ENCODE results near the gene MYH13. TPM values are rescaled to one million over a fixed set of nuclear protein-coding genes. Genes with fewer than 3 reads are reported as not detected.
A peak's percentile ranks its signal among the peaks of the same experiment; 100 is the strongest.

MYH13 gene
- polyA plus RNA-seq, 2 donors: 0.04 to 0.08 TPM

DNA sequence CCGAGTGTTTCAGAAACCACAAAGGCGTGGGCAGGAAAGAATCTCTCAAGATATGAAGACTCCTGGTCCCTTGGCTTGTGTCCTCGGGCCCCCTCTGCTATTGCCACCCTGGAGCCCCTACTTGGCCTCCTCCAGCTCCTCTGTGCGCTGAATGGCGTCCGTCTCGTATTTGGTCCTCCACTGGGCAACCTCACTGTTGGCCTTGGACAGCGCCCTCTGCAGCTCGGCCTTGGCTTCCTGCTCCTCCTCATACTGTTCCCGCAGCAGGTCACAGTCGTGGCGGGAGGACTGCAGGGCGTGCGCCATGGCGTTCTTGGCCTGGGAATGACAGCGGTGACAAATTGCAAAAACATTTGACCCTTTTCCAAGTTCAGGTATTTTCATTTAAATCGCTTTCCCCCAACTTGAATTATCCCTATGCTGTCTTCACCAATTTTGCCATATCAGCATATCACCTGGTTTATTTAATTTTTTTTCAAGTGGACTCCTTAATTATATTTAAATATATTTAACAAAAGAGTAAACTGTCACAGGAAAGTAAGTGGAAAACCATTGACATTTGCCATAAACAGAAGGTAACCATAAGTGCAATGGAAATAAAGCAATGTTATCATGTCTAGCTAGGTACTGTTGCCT lies 59.7 kb downstream of the MYH13 start:
- Histone ChIP-seq H3K27me3 (ENCODE audit: control insufficient read depth in 1 of 2, insufficient read depth in 2 of 2, low read length in 2 of 2) (no peaks in the 10 kb centered on the region), H3K4me3 (ENCODE audit: low read depth in 1 of 2, low read length in 2 of 2) (no peak overlapping the region), H3K4me1 (ENCODE audit: control insufficient read depth in 2 of 2, insufficient read depth in 2 of 2, low read length in 1 of 2) (no peaks in the 10 kb centered on the region), H3K9me3 (ENCODE audit: control insufficient read depth in 2 of 2, insufficient read depth in 1 of 2, low read depth in 1 of 2, low read length in 1 of 2) (no peaks in the 10 kb centered on the region), H3K36me3 (ENCODE audit: control insufficient read depth in 2 of 2, insufficient read depth in 2 of 2, low read length in 1 of 2) (no peaks in the 10 kb centered on the region), H3K27ac (ENCODE audit: low read depth in 2 of 2, low read length in 1 of 2) (no peak overlapping the region)
- WGBS, 2 donors: 86 to 89% methylated on average over 17 of the region's 17 CpGs

DNA sequence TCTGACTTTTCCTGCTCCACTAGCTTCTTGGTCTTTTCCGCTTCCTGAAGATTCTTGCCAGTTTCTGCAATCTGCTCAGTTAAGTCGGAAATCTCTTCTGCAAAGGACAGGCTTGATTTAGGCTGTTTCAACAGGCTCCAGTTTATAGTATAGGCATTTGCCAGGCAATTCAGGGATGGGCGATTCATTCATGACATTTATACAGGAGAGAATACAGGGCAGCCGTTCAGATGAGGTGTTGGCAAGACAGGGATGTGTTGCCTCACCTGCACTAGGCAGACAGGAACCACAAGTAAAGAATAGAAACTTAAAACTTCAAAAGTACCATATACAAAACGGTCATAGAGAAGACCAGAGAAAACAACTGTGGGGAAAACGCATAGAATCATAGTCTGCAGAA lies 61.7 kb downstream of the MYH13 start:
- no peaks in the 10 kb centered on the region for H3K27me3 ChIP-seq (ENCODE audit: control insufficient read depth in 1 of 2, insufficient read depth in 2 of 2, low read length in 2 of 2)
- no peaks in the 10 kb centered on the region for H3K36me3 ChIP-seq (ENCODE audit: control insufficient read depth in 2 of 2, insufficient read depth in 2 of 2, low read length in 1 of 2)
- H3K27ac ChIP-seq (ENCODE audit: low read depth in 2 of 2, low read length in 1 of 2): peak overlapping the region in 1 of 2 donors; percentile 81
- WGBS, 2 donors: 50 to 51% methylated on average over 6 of the region's 6 CpGs
- H3K4me1 ChIP-seq (ENCODE audit: control insufficient read depth in 2 of 2, insufficient read depth in 2 of 2, low read length in 1 of 2): no peaks in the 10 kb centered on the region
- H3K9me3 ChIP-seq (ENCODE audit: control insufficient read depth in 2 of 2, insufficient read depth in 1 of 2, low read depth in 1 of 2, low read length in 1 of 2): no peaks in the 10 kb centered on the region
- no peak overlapping the region for H3K4me3 ChIP-seq (ENCODE audit: low read depth in 1 of 2, low read length in 2 of 2)

DNA sequence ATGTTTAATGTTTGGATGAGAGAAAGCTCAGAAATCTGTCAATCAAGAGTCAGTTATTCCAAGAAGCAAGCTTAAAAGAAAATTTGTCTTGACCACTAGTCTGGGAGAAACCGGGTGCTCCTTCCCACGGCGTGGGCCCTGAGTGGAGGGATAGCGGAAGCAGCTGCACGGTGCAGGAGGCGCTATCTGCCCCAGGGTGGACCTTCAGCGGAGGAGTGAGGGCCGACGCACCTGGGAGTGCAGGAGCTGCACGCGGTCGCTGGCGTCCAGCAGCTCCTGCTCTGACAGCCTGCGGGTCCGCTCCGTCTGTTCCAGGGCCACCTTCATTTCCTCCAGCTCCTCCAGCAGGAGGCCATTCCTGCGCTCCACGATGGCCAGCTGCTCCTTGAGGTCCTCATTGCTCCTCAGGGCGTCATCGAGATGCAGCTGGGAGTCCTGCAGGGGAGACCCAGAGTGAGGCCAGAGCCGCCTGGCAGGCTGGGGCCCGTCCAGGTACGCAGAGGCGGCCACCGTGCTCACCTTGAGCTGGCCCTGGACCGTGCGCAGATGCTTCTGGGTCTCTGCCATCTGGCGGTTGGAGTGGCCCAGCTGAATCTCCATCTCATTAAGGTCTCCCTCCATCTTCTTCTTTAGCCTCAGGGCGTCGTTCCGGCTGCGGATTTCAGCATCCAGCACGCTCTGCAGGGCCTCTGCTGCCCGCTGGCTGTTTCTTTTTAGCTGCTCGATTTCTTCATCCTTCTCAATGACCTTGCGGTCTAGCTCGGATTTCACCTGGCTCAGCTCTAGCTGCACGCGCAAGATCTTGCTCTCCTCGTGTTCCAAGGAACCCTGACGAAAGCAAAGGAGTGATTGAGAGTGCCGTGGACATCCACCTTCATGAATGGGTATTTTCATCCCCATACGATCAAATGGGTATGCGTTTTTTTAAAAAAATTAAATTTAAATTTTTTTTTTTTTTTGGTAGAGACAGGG lies 63.5 kb downstream of the MYH13 start:
- Histone ChIP-seq H3K4me3 (ENCODE audit: low read depth in 1 of 2, low read length in 2 of 2) (no peak overlapping the region), H3K27ac (ENCODE audit: low read depth in 2 of 2, low read length in 1 of 2) (no peak overlapping the region), H3K4me1 (ENCODE audit: control insufficient read depth in 2 of 2, insufficient read depth in 2 of 2, low read length in 1 of 2) (no peaks in the 10 kb centered on the region), H3K9me3 (ENCODE audit: control insufficient read depth in 2 of 2, insufficient read depth in 1 of 2, low read depth in 1 of 2, low read length in 1 of 2) (no peaks in the 10 kb centered on the region), H3K27me3 (ENCODE audit: control insufficient read depth in 1 of 2, insufficient read depth in 2 of 2, low read length in 2 of 2) (no peaks in the 10 kb centered on the region), H3K36me3 (ENCODE audit: control insufficient read depth in 2 of 2, insufficient read depth in 2 of 2, low read length in 1 of 2) (no peaks in the 10 kb centered on the region)
- 92 to 93% methylated on average over 44 of the region's 44 CpGs for WGBS, 2 donors

DNA sequence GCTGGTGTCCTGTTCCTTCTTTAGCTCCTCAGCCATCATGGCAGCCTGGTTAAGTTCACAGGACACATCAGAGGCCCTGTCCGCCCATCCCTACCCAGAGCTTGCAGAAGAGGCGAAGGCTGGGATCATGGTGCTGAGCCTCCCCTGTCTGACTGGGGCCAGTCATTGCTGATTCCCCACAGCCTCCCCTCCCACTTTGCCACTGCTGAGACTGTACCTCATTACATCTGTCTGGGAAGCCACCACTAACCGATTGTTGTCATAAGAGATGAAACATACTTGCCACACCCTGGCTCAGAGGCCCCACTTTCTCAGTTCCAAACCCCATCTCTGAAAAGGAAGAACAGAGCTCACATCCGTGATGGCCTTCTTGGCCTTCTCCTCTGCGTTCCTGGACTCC lies 66.2 kb downstream of the MYH13 start:
- WGBS, 2 donors: 84% methylated on average over 5 of the region's 5 CpGs
- H3K4me3 ChIP-seq (ENCODE audit: low read depth in 1 of 2, low read length in 2 of 2): no peak overlapping the region
- H3K4me1 ChIP-seq (ENCODE audit: control insufficient read depth in 2 of 2, insufficient read depth in 2 of 2, low read length in 1 of 2): no peaks in the 10 kb centered on the region
- H3K9me3 ChIP-seq (ENCODE audit: control insufficient read depth in 2 of 2, insufficient read depth in 1 of 2, low read depth in 1 of 2, low read length in 1 of 2): peaks cover 0 to 3% of the 10 kb centered on the region in 2 donors
- H3K36me3 ChIP-seq (ENCODE audit: control insufficient read depth in 2 of 2, insufficient read depth in 2 of 2, low read length in 1 of 2): no peaks in the 10 kb centered on the region
- H3K27me3 ChIP-seq (ENCODE audit: control insufficient read depth in 1 of 2, insufficient read depth in 2 of 2, low read length in 2 of 2): no peaks in the 10 kb centered on the region
- no peak overlapping the region for H3K27ac ChIP-seq (ENCODE audit: low read depth in 2 of 2, low read length in 1 of 2)

DNA sequence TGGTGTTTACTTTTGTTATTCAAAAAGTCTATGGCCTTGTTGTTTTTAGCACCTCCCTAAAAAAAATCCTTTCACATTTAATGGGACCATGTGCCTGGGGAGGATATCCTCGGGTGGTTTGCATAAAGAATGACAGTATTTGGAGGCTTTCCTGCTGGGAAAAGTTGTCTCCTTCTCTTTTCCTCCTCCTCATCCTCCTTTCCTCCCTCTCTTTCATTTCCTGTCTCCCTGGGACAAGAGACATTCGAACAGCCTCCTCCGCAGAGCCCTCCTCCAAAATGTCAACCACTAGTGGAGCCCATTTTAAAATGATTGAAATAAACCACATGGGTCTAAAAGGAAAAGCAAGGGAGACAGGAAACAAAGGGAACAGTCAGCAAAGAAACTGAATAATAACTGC lies 67.4 kb downstream of the MYH13 start:
- WGBS, 2 donors: 53 to 58% methylated on average over 3 of the region's 3 CpGs
- Histone ChIP-seq H3K36me3 (ENCODE audit: control insufficient read depth in 2 of 2, insufficient read depth in 2 of 2, low read length in 1 of 2) (no peaks in the 10 kb centered on the region), H3K27me3 (ENCODE audit: control insufficient read depth in 1 of 2, insufficient read depth in 2 of 2, low read length in 2 of 2) (no peaks in the 10 kb centered on the region), H3K4me1 (ENCODE audit: control insufficient read depth in 2 of 2, insufficient read depth in 2 of 2, low read length in 1 of 2) (no peaks in the 10 kb centered on the region), H3K4me3 (ENCODE audit: low read depth in 1 of 2, low read length in 2 of 2) (no peak overlapping the region), H3K27ac (ENCODE audit: low read depth in 2 of 2, low read length in 1 of 2) (no peak overlapping the region), H3K9me3 (ENCODE audit: control insufficient read depth in 2 of 2, insufficient read depth in 1 of 2, low read depth in 1 of 2, low read length in 1 of 2) (peaks cover 0 to 3% of the 10 kb centered on the region in 2 donors)

DNA sequence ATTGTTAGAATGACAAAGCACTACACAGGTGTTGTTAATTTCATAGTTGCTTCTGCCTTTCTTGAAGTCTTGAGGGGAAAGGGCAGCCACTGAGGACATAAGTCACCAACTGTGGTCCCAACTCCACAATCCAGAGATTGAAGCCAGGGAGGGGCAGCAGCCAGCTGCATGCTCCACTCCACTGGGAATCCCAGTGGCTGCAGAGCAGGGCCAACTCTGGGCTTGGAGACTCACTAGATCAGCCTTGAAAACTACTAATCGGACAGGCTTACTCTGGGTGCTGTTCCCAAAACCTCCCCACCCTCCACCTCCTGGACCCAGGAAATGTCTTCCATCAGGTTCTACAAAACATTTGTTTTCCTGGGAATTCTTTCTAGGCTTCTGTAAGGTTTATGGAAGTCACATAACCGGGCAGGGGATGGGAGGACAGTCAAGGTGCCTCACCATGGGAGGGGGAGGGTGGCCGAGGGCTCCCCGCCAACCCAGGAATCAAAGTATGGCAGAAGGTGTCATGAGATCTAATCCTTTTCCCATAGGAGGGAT lies 68.0 kb downstream of the MYH13 start:
- no peaks in the 10 kb centered on the region for H3K27me3 ChIP-seq (ENCODE audit: control insufficient read depth in 1 of 2, insufficient read depth in 2 of 2, low read length in 2 of 2)
- H3K27ac ChIP-seq (ENCODE audit: low read depth in 2 of 2, low read length in 1 of 2): no peak overlapping the region
- no peak overlapping the region for H3K4me3 ChIP-seq (ENCODE audit: low read depth in 1 of 2, low read length in 2 of 2)
- no peaks in the 10 kb centered on the region for H3K36me3 ChIP-seq (ENCODE audit: control insufficient read depth in 2 of 2, insufficient read depth in 2 of 2, low read length in 1 of 2)
- peaks cover 0 to 3% of the 10 kb centered on the region in 2 donors for H3K9me3 ChIP-seq (ENCODE audit: control insufficient read depth in 2 of 2, insufficient read depth in 1 of 2, low read depth in 1 of 2, low read length in 1 of 2)
- 82 to 90% methylated on average over 4 of the region's 4 CpGs for WGBS, 2 donors
- H3K4me1 ChIP-seq (ENCODE audit: control insufficient read depth in 2 of 2, insufficient read depth in 2 of 2, low read length in 1 of 2): no peaks in the 10 kb centered on the region

DNA sequence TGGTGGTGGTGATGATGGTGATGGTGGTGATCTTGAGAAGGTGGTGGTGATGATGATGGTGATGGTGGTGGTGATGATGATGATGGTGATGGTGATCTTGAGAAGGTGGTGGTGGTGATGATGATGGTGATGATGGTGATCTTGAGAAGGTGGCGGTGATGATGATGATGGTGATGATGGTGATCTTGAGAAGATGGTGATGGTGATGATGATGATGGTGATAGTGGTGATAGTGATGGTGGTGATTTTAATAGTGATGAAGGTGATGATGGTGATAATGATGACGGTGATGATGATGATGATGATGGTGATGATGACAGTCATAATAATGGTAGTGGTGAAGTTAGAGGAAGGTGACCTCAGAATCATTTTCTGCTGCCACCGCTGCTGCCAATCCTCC lies 75.1 kb downstream of the MYH13 start:
- H3K27ac ChIP-seq (ENCODE audit: low read depth in 2 of 2, low read length in 1 of 2): no peak overlapping the region
- no peaks in the 10 kb centered on the region for H3K9me3 ChIP-seq (ENCODE audit: control insufficient read depth in 2 of 2, insufficient read depth in 1 of 2, low read depth in 1 of 2, low read length in 1 of 2)
- no peak overlapping the region for H3K4me3 ChIP-seq (ENCODE audit: low read depth in 1 of 2, low read length in 2 of 2)
- no peaks in the 10 kb centered on the region for H3K4me1 ChIP-seq (ENCODE audit: control insufficient read depth in 2 of 2, insufficient read depth in 2 of 2, low read length in 1 of 2)
- H3K27me3 ChIP-seq (ENCODE audit: control insufficient read depth in 1 of 2, insufficient read depth in 2 of 2, low read length in 2 of 2): peaks cover 0 to 3% of the 10 kb centered on the region in 2 donors
- no peaks in the 10 kb centered on the region for H3K36me3 ChIP-seq (ENCODE audit: control insufficient read depth in 2 of 2, insufficient read depth in 2 of 2, low read length in 1 of 2)
- 89 to 95% methylated on average over 3 of the region's 3 CpGs for WGBS, 2 donors

DNA sequence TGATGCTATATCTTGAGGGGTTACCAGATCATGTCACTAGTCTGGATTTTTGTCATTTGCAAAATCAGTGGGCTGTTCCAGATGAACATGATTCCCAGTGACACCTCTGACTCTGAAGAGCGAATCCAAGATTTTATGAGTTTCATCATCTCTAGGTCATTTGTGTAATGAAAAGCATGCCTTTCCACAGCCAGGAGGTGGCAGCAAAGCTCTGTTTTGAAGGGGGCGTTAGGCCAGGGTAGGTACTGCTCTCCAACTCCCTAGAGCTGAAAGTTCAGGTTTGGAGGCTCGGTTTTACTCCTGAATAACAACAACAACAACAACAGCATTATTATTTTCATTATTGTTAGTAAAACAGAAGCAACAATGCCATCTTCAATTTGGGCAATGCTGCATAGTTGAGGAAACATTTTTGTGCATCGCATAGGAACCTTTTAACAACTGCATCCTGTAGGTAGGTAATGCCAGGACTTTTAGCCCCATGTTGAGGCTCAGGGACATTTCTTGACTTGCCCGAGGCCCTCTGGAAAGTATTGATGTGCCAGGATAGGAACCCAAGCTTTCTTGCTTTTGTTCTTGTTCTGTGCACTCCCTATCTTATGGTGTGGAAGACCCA lies 77.0 kb downstream of the MYH13 start:
- Histone ChIP-seq H3K36me3 (ENCODE audit: control insufficient read depth in 2 of 2, insufficient read depth in 2 of 2, low read length in 1 of 2) (no peaks in the 10 kb centered on the region), H3K4me3 (ENCODE audit: low read depth in 1 of 2, low read length in 2 of 2) (no peak overlapping the region), H3K27ac (ENCODE audit: low read depth in 2 of 2, low read length in 1 of 2) (no peak overlapping the region), H3K9me3 (ENCODE audit: control insufficient read depth in 2 of 2, insufficient read depth in 1 of 2, low read depth in 1 of 2, low read length in 1 of 2) (no peaks in the 10 kb centered on the region), H3K4me1 (ENCODE audit: control insufficient read depth in 2 of 2, insufficient read depth in 2 of 2, low read length in 1 of 2) (no peaks in the 10 kb centered on the region), H3K27me3 (ENCODE audit: control insufficient read depth in 1 of 2, insufficient read depth in 2 of 2, low read length in 2 of 2) (peaks cover 0 to 3% of the 10 kb centered on the region in 2 donors)
- WGBS, 2 donors: 31 to 36% methylated on average over 5 of the region's 5 CpGs

DNA sequence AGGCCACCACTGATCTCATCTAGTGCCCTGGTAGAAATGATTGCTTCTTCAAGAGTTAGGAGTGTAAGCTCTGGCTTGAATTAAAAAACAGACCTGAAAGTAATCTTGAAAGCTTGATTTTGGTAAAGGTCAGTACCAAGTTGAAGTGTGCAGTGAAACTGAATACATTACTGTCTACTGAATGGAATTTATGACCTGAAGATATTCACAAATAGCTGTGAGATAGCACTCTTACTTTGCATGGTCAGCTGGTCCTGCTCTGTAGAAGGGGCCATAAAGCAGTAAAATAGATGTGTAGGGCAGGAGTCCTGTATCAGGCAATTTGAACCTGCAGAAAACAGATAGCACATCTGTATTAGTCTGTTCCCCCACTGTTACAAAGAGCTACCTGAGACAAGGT lies 78.6 kb downstream of the MYH13 start:
- no peaks in the 10 kb centered on the region for H3K36me3 ChIP-seq (ENCODE audit: control insufficient read depth in 2 of 2, insufficient read depth in 2 of 2, low read length in 1 of 2)
- no peaks in the 10 kb centered on the region for H3K4me1 ChIP-seq (ENCODE audit: control insufficient read depth in 2 of 2, insufficient read depth in 2 of 2, low read length in 1 of 2)
- no peak overlapping the region for H3K4me3 ChIP-seq (ENCODE audit: low read depth in 1 of 2, low read length in 2 of 2)
- H3K27ac ChIP-seq (ENCODE audit: low read depth in 2 of 2, low read length in 1 of 2): no peak overlapping the region
- H3K9me3 ChIP-seq (ENCODE audit: control insufficient read depth in 2 of 2, insufficient read depth in 1 of 2, low read depth in 1 of 2, low read length in 1 of 2): no peaks in the 10 kb centered on the region
- H3K27me3 ChIP-seq (ENCODE audit: control insufficient read depth in 1 of 2, insufficient read depth in 2 of 2, low read length in 2 of 2): peaks cover 0 to 3% of the 10 kb centered on the region in 2 donors
